Right ventricle myocardium superior (tissue), 1 donor: ENCODE results near the gene ZNF587B. TPM values are rescaled to one million over a fixed set of nuclear protein-coding genes. Genes with fewer than 3 reads are reported as not detected.
"Not testable (repeated sequence)": the region's sequence is repeated elsewhere in the genome, so short reads cannot be mapped to it uniquely, and the experiment has no call there.

Source experiments
- ATAC-seq: fragments of 200-7000 bp; cut with Tn5 transposase; one replicate; pipeline ENCODE4 v1.9.1; 2020; ENCODE audit warnings: mild to moderate bottlenecking; ENCODE audit not compliant: poor library complexity
- DNase-seq: peaks from one replicate; pipeline ENCODE4 v3.0.0-alpha.2; 2020
- intact Hi-C: fragments of 100-400 bp; cut with DNase I; formaldehyde crosslinking; loops from one replicate; pipeline ENCODE4 v1.11.2; 2022
- total RNA-seq: library from RNA; stranded (reverse); fragmentation: NEBNext Ultra II Directional; extraction: Animal tissue kit (Norgen Biotek cat#: 25700); gene quantifications from one replicate; pipeline ENCODE4 v1.2.1, GENCODE V29; 2021
- donor health status: DM: no; HTN: yes; CAD: no; lungs with severe emphysema.

ZNF587B gene
- total RNA-seq, 1 donor from 2014 or later, result 6.3 TPM

- intact Hi-C loops, result no loop called here
- ATAC-seq (no peak), DNase-seq (no peak)
Measured at GRCh38 chr19:57815247-57816075, 14.6 kb upstream of the ZNF587B start.

DNA sequence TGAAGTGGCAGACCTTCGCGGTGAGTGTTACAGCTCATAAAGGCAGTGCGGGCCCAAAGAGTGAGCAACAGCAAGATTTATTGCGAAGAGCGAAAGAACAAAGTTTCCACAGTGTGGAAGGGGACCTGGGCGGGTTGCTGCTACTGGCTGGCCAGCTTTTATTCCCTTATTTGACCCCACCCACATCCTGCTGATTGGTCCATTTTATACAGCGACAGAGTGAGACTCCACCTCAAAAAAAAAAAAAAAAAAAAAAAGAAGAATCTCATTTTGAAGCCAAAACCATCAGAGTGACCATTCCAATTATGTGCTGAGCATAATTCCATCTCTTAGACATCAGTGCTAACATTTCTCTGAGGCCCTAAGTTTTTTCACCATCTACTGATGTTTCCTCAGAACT is 13.4 kb upstream of the ZNF587B start:
- intact Hi-C loops, result no loop called here
- DNase-seq (no peak), ATAC-seq (no peak)

DNA sequence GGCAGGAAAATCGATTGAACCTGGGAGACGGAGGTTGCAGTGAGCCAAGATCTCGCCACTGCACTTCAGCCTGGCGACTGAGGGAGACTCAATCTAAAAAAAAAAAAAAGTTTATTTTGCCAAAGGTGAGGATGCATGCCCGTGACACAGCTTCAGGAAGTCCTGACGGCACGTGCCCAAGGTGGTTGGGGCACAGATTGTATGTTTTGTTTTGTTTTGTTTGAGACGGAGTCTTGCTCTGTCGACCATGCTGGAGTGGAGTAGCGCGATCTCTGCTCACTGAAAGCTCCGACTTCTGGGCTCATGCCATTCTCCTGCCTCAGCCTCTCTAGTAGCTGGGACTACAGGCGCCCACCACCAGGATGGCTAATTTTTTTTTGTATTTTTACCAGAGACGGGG is 12.1 kb upstream of the ZNF587B start:
- intact Hi-C loops, result no loop called here
- ATAC-seq (no peak), DNase-seq (no peak)

DNA sequence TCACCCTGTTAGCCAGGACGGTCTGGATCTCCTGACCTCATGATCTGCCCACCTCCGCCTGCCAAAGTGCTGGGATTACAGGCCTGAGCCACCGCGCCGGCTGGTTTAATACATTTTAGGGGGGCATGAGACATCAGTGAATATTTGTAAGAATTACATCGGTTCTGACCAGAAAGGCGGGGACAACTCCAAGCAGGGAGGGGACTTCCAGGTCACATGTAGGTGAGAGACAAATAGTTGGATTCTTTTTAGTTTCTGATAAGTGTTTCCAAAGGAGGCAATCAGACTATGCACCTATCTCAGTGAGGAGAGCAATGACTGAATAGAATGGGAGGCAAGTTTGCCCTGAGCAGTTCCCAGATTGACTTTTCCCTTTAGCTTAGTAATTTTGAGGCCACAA is 11.7 kb upstream of the ZNF587B start:
- ATAC-seq, result no peak
- intact Hi-C loops, result no loop called here
- DNase-seq, result no peak

GRCh38 chr19:57819475-57820148 is 10.5 kb upstream of the ZNF587B start:
- ATAC-seq (peak; percentile 88), DNase-seq (peak; percentile 87)
- intact Hi-C loops, result no loop called here

- intact Hi-C loops, result no loop called here
- ATAC-seq, result no peak
- DNase-seq, result no peak
Measured at GRCh38 chr19:57820599-57820998, 9.5 kb upstream of the ZNF587B start.

DNA sequence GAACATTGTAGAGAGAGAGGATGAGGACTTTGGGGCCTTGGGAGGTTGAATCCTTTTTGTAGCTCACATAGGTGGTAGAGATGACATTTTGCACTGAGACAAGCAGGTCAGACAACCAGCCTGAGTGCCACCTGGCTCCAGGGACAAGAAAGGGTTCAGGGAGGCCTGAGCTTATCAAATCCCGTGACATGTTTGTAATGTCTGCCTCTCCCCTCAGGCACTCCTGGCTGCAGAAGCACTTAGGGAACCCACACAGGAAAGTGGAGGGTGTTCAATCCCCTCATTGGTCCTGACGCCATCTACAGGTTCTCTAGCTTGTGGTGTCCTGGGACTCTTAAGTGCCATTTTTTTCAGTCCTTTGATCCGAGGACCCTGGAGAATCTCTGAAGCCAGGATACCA is 9.0 kb upstream of the ZNF587B start:
- DNase-seq, ATAC-seq, intact Hi-C loops: not testable (repeated sequence)

DNA sequence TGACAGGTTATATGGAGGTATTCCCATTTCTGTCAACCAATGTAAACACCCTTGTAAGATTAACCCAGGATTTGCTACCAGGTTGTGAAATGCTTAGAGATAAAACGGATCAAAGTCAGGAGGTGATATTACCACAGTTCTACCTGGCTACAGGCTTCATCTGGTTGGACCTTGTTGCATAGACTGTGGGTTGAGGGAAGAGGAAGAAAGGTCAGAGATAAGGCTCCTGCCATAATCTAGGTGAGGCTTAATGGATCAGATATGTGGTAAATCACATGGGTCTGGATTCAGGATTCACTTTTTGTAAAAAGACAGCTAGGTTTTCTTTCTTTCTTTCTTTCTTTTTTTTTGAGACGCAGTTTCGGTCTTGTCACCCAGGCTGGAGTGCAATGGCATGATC is 8.6 kb upstream of the ZNF587B start:
- intact Hi-C loops, ATAC-seq: not testable (repeated sequence)

GRCh38 chr19:57823155-57823554 is 6.9 kb upstream of the ZNF587B start:
- ATAC-seq, DNase-seq, intact Hi-C loops: not testable (repeated sequence)

More for the DNA sequence above, 8.6 kb upstream of the ZNF587B start:
- DNase-seq, result not testable (repeated sequence)

DNA sequence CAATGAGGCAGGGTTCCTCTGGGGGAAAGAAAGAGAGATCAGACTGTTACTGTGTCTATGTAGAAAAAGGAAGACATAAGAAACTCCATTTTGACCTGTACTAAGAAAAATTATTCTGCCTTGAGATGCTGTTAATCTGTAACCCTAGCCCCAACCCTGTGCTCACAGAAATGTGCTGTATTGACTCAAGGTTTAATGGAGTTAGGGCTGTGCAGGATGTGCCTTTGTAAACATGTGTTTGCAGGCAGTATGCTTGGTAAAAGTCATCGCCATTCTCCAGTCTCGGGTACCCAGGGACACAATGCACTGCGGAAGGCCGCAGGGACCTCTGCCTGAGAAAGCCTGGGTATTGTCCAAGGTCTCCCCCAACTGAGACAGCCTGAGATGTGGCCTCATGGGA is 6.5 kb upstream of the ZNF587B start:
- DNase-seq, ATAC-seq, intact Hi-C loops: not testable (repeated sequence)

DNA sequence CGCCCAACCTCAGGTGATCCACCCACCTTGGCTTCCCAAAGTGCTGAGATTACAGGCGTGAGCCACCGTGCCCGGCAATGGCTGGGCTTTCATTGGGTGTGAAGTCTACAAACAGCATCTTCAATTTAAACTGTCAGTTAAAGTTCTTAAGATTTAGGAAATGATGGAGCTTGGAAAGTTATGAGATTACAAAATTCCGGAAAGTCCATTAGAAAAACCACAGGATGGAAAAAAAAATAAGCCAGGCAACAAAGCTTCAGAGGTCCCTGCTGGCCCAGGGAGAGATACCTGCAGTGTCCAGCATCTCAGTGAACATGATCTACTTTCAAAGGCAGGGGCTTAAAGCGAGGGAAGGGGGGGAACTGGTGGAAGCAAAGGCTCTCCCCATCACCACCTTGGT is 4.6 kb upstream of the ZNF587B start:
- ATAC-seq (no peak), DNase-seq (no peak)
- intact Hi-C loops, result no loop called here

DNA sequence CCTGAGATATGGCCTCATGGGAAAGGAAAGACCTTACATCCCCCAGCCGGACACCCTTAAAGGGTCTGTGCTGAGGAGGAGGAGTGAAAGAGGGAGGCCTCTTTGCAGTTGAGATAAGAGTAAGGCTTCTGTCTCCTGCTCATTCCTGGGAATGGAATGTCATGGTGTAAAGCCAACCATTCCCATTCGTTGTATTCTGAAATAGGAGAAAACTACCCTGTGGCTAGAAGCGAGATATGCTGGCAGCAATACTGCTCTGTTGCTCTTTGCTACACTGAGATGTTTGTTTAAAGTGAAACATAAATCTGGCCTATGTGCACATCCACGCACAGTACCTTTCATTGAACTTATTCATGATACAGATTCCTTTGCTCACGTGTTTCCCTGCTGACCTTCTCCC is 783 bp upstream of the ZNF587B start:
- intact Hi-C loops, result no loop called here
- no peak for DNase-seq
- peak; percentile 28 for ATAC-seq

DNA sequence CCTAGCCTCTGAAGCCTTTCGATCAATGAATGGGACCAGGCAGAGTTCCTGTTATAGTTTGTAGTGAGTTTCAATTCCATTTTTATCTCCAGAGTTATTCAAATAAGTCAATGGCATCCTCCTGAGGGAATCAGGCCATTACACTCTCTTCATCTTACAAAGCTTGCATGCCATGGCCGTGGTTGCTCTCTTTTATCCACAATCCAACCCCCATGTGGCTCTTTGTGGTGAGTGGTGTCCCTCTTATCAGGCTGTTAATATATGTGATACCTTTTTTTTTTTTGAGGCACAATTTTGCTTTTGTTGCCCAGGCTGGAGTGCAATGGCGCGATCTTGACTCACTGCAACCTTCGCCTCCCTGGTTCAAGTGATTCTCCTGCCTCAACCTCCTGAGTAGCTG is 6.9 kb downstream of the ZNF587B start:
- intact Hi-C loops, DNase-seq, ATAC-seq: not testable (repeated sequence)

GRCh38 chr19:57838622-57839191 is 8.6 kb downstream of the ZNF587B start:
- DNase-seq, ATAC-seq, intact Hi-C loops: not testable (repeated sequence)

GRCh38 chr19:57841122-57841763 is 11.1 kb downstream of the ZNF587B start:
- ATAC-seq, result no peak
- intact Hi-C loops, result no loop called here
- DNase-seq, result no peak

DNA sequence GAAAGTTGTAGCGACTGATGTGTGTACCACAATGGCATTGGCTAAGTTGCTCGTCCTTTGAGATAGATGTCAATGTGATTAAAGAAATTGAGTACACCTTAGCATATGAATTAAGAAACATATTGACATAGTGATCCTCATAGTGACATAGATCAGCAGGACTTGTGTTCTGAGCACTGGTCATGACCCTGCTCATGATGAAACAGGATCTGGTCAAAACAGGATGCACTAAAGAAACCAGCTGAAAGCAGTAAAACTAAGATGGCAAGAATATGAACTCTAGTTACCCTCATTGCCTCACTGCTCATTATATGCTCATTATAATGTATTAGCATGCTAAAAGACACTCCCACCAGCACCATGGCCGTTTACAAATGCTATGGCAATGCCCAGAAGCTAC is 17.1 kb downstream of the ZNF587B start:
- intact Hi-C loops, ATAC-seq, DNase-seq: not testable (repeated sequence)

- ATAC-seq, DNase-seq, intact Hi-C loops: not testable (repeated sequence)
Measured at GRCh38 chr19:57849162-57849665, 19.1 kb downstream of the ZNF587B start.

GRCh38 chr19:57849666-57850473 is 19.8 kb downstream of the ZNF587B start, which contains the start of gene ZNF587:
Gene ZNF587 (plus strand): TSS chr19:57849859. CDS start chr19:57850039, 180 bp downstream.
- ATAC-seq (peak; percentile 98), DNase-seq (peak; percentile 81)
- intact Hi-C loops, result not testable (repeated sequence)
